IMR-90 (cell line): ENCODE results near the gene ARHGAP32. TPM values are rescaled to one million over a fixed set of nuclear protein-coding genes. Genes with fewer than 3 reads are reported as not detected.

Experiments used
- ATAC-seq: fragments of 200-7000 bp; cut with Tn5 transposase; 2 replicates; pipeline ENCODE4 v1.9.1; 2020; ENCODE audit warnings: low read depth, mild to moderate bottlenecking, moderate library complexity
- BruUV-seq: library from RNA; stranded (reverse); fragments of 400-500 nt; replicated peaks from 2 replicates; lab custom pipeline; 2021; lab: Mats Ljungman, UMichigan
- CTCF ChIA-PET: fragments of 300-600 bp; formaldehyde crosslinking; extraction: SDS; loops from one replicate; lab custom pipeline; 2021; ENCODE audit warnings: antibody characterized with exemption; lab: Yijun Ruan, JAX
- POLR2A ChIA-PET: fragments of 300-600 bp; sonication (Branson Sonifier 250); formaldehyde crosslinking; loops from one replicate; lab custom pipeline; 2022; ENCODE audit warnings: antibody characterized with exemption; ENCODE audit not compliant: unreplicated experiment; lab: Charles Lee
- DNase-seq: peaks from one replicate; pipeline ENCODE4 v3.0.0; 2013
- H2AFZ ChIP-seq: replicated peaks from 2 replicates; pipeline ENCODE3; 2013; ENCODE audit warnings: low read length, mild to moderate bottlenecking; ENCODE audit not compliant: poor library complexity
- H2AK5ac ChIP-seq: 2 replicates; pipeline ENCODE4 v1.6.1; 2013; ENCODE audit warnings: low read depth, low read length, inconsistent platforms
- H2AK9ac ChIP-seq: replicated peaks from 2 replicates; pipeline ENCODE3; 2013; ENCODE audit warnings: mild to moderate bottlenecking, low read depth, low read length, moderate library complexity; ENCODE audit not compliant: poor library complexity
- H2BK120ac ChIP-seq: 2 replicates; pipeline ENCODE4 v1.6.1; 2013; ENCODE audit warnings: low read depth, low read length, inconsistent platforms
- H2BK15ac ChIP-seq: 3 replicates; pipeline ENCODE4 v1.6.1; 2013; ENCODE audit warnings: low read depth, low read length, inconsistent platforms
- H2BK20ac ChIP-seq: 2 replicates; pipeline ENCODE4 v1.6.1; 2013; ENCODE audit warnings: low read depth, mild to moderate bottlenecking, inconsistent platforms, low read length, moderate library complexity
- H2BK5ac ChIP-seq: 2 replicates; pipeline ENCODE4 v1.6.1; 2013; ENCODE audit warnings: mild to moderate bottlenecking, low read depth, low read length, inconsistent platforms; ENCODE audit not compliant: poor library complexity, severe bottlenecking
- H3K14ac ChIP-seq: replicated peaks from 2 replicates; pipeline ENCODE4 v1.6.1; 2013; ENCODE audit warnings: low read depth, low read length, inconsistent platforms
- H3K18ac ChIP-seq: 2 replicates; pipeline ENCODE4 v1.6.1; 2013; ENCODE audit warnings: low read depth, low read length, control low read depth
- H3K23ac ChIP-seq: 2 replicates; pipeline ENCODE4 v1.6.1; 2013; ENCODE audit warnings: low read depth, low read length, inconsistent platforms
- H3K27ac ChIP-seq: 2 replicates; pipeline ENCODE4 v1.5.1; 2013; ENCODE audit warnings: mild to moderate bottlenecking, control low read depth, low read length; ENCODE audit not compliant: insufficient read depth
- H3K27me3 ChIP-seq: 2 replicates; pipeline ENCODE4 v1.6.1; 2013; ENCODE audit warnings: low read length; ENCODE audit not compliant: control insufficient read depth, insufficient read depth
- H3K36me3 ChIP-seq: 2 replicates; pipeline ENCODE4 v1.6.1; 2013; ENCODE audit warnings: low read length, mixed read lengths; ENCODE audit not compliant: control insufficient read depth, insufficient read depth
- H3K4ac ChIP-seq: 2 replicates; pipeline ENCODE4 v1.6.1; 2013; ENCODE audit warnings: low read depth, low read length, inconsistent platforms
- H3K4me1 ChIP-seq: 2 replicates; pipeline ENCODE4 v1.6.1; 2013; ENCODE audit warnings: low read length, mixed read lengths; ENCODE audit not compliant: control insufficient read depth, insufficient read depth
- H3K4me2 ChIP-seq: 2 replicates; pipeline ENCODE4 v1.6.1; 2013; ENCODE audit warnings: low read depth, mild to moderate bottlenecking, control low read depth, low read length, moderate library complexity
- H3K4me3 ChIP-seq: 2 replicates; pipeline ENCODE4 v1.5.1; 2013; ENCODE audit warnings: low read depth, mild to moderate bottlenecking, control low read depth, low read length, moderate library complexity; ENCODE audit not compliant: insufficient read depth
- H3K56ac ChIP-seq: 2 replicates; pipeline ENCODE4 v1.6.1; 2013; ENCODE audit warnings: low read length, inconsistent platforms; ENCODE audit not compliant: insufficient read depth; ENCODE audit errors: extremely low read depth
- H3K79me1 ChIP-seq, 2 experiments: 2 replicates each; pipeline ENCODE4 v1.6.1; 2013; ENCODE audit warnings: low read length in 2 of 2, inconsistent platforms in 1 of 2, low read depth in 1 of 2
- H3K9ac ChIP-seq: 2 replicates; pipeline ENCODE4 v1.6.1; 2013; ENCODE audit warnings: low read depth, low read length, control low read depth
- H3K9me1 ChIP-seq: 2 replicates; pipeline ENCODE4 v1.6.1; 2013; ENCODE audit warnings: low read length, inconsistent platforms; ENCODE audit not compliant: insufficient read depth
- H3K9me3 ChIP-seq: 2 replicates; pipeline ENCODE4 v1.6.1; 2013; ENCODE audit warnings: low read length; ENCODE audit not compliant: control insufficient read depth, insufficient read depth
- H4K20me1 ChIP-seq: 2 replicates; pipeline ENCODE4 v1.6.1; 2013; ENCODE audit warnings: low read length, inconsistent platforms; ENCODE audit not compliant: insufficient read depth
- H4K5ac ChIP-seq: 2 replicates; pipeline ENCODE4 v1.6.1; 2013; ENCODE audit warnings: mild to moderate bottlenecking, low read depth, low read length, control low read depth
- H4K8ac ChIP-seq, 2 experiments: 2 replicates each; pipeline ENCODE4 v1.6.1; 2013; ENCODE audit warnings: low read depth in 2 of 2, low read length in 2 of 2, control low read depth in 1 of 2, inconsistent platforms in 1 of 2
- H4K91ac ChIP-seq: 2 replicates; pipeline ENCODE4 v1.6.1; 2013; ENCODE audit warnings: low read depth, low read length, inconsistent platforms; ENCODE audit not compliant: insufficient read depth
- CEBPB ChIP-seq: IDR thresholded peaks from 2 replicates; pipeline ENCODE4 v1.6.1; 2012; ENCODE audit warnings: low read depth, low read length, improper control_type of control experiment
- MAFK ChIP-seq: IDR thresholded peaks from 2 replicates; pipeline ENCODE4 v1.6.1; 2012; ENCODE audit warnings: low read depth, low read length, improper control_type of control experiment
- POLR2A ChIP-seq: IDR thresholded peaks from 2 replicates; pipeline ENCODE4 v1.6.1; 2012; ENCODE audit warnings: mild to moderate bottlenecking, low read depth, low read length
- WGBS, 2 experiments: methylation state at CpG; one replicate each; pipeline versions ENCODE4 v1.1.5 to v1.1.7; 2013; ENCODE audit warnings: missing lambda C conversion rate in 2 of 2; ENCODE audit not compliant: insufficient read length in 1 of 2; ENCODE audit errors: extremely low coverage in 2 of 2; 5-methylcytosine and 5-hydroxymethylcytosine counted together
- dilution Hi-C: fragments of 300-500 bp; cut with HindIII; formaldehyde crosslinking; loops from one replicate; pipeline ENCODE4 v1.14.3; 2018; ENCODE audit warnings: low sequenced_read_pairs; ENCODE audit not compliant: unreplicated experiment
- in situ Hi-C: fragments of 300-500 bp; cut with MboI; formaldehyde crosslinking; loops from 3 replicates; pipeline ENCODE4 v1.14.3; 2019; ENCODE audit warnings: low sequenced_read_pairs, inconsistent platforms, mixed read lengths
- intact Hi-C: fragments of 100-400 bp; cut with micrococcal nuclease; formaldehyde crosslinking; loops from 2 replicates; pipeline ENCODE4 v1.10.0; 2022
- polyA plus RNA-seq, 3 experiments: library from polyadenylated mRNA; depleted of rRNA; stranded (reverse); fragments of >200 nt; gene quantifications; 2 replicates each; pipeline ENCODE4 v1.2.3, GENCODE V29; 2012; ENCODE audit warnings: low replicate concordance in 1 of 3
- total RNA-seq: library from RNA; depleted of rRNA; stranded (reverse); fragments of >200 nt; gene quantifications from 2 replicates; pipeline ENCODE4 v1.2.3, GENCODE V29; 2012

The ARHGAP32 gene
- total and polyA plus RNA-seq, 2 of the 4 experiments (the other 2 are of a cell fraction), result 4.1 to 8.4 TPM

GRCh38 chr11:129045150-129045549 lies 147.0 kb downstream of the ARHGAP32 start:
- Histone ChIP-seq H2BK15ac (no peak overlapping the region), H3K27ac (no peak overlapping the region), H3K36me3 (no peaks in the 10 kb centered on the region), H3K4me3 (no peak overlapping the region), H2BK120ac (no peak overlapping the region), H4K20me1 (no peaks in the 10 kb centered on the region), H2AK9ac (no peak overlapping the region), H4K8ac (no peak overlapping the region), H3K14ac (no peak overlapping the region), H3K23ac (no peak overlapping the region), H3K79me1 (no peaks in the 10 kb centered on the region), H2BK5ac (no peak overlapping the region), H3K4me1 (peaks cover 2% of the 10 kb centered on the region), H3K4ac (no peak overlapping the region), H3K9me3 (no peaks in the 10 kb centered on the region), H3K9ac (no peak overlapping the region), H3K56ac (no peak overlapping the region), H3K27me3 (no peaks in the 10 kb centered on the region), H2BK20ac (no peak overlapping the region), H4K5ac (no peak overlapping the region), H2AK5ac (no peak overlapping the region), H3K4me2 (no peak overlapping the region), H4K91ac (no peak overlapping the region), H3K18ac (no peak overlapping the region), H2AFZ (no peak overlapping the region), H3K9me1 (no peaks in the 10 kb centered on the region)
- no CpG with 5 or more reads among the region's 5 CpGs for WGBS, 2 experiments
- dilution Hi-C loops (no loop called here), in situ Hi-C loops (no loop called here), intact Hi-C loops (no loop called here)
- DNase-seq, result no peak
- TF ChIP-seq POLR2A, result no peak
- peak; percentile 95 for TF ChIP-seq MAFK
- no peak for TF ChIP-seq CEBPB
- BruUV-seq, result no TSS peak
- CTCF ChIA-PET, result no interaction called here
- ATAC-seq, result no peak
- POLR2A ChIA-PET, result no interaction called here
